SHP77 treated with DMSO at 0.1 percent for 48 hours (cell line): ENCODE measurements around the gene PLIN5.

Experiments
- DNase-seq: peaks from one replicate; lab custom pipeline; 2025; lab: John Stamatoyannopoulos, UW

Gene PLIN5, protein sequence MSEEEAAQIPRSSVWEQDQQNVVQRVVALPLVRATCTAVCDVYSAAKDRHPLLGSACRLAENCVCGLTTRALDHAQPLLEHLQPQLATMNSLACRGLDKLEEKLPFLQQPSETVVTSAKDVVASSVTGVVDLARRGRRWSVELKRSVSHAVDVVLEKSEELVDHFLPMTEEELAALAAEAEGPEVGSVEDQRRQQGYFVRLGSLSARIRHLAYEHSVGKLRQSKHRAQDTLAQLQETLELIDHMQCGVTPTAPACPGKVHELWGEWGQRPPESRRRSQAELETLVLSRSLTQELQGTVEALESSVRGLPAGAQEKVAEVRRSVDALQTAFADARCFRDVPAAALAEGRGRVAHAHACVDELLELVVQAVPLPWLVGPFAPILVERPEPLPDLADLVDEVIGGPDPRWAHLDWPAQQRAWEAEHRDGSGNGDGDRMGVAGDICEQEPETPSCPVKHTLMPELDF

DNA sequence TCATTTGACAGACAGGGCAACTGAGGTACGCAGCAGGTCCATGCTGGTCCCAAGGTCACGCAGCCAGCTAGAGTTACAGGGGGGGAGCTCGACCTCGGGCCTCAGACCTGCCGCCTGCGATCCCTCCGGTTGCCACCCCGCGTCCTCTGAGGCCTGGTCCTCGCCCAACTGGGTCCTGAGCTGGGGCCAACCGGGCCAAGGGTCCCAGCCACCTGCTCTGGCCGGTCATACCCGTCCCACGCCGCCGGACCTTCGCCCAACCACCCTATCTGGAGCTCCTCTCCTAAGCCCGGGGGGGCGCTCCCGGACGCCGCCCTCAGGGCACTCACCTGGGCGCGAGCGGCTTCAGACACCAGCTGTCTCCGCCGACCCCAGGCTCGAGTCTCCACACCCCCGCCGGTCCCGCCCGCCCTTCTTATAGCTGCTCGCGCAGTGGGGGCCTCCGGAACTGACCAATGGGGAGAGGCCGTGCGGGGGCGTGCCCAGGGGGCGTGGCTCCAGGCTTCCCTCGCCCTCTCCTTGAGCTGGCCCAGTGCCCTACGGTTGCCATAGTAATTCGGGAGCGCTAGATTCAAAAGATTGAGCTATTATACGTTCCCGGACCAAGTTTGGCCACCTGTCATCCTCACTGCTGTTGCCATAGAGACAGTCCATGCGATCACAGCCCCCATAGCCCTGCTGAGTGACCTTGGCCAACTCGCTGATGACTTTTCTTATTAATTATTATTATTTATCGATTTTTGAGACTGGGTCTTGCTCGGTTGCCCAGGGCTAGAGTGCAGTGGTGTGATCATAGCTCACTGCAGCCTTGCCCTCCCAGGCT lies at the start of gene PLIN5:
Gene PLIN5, minus strand, starts transcription at position 389 of the 823 bp plus-strand sequence. CDS start 1,150 bp downstream, outside the sequence.
- peak; percentile 44 for DNase-seq

DNA sequence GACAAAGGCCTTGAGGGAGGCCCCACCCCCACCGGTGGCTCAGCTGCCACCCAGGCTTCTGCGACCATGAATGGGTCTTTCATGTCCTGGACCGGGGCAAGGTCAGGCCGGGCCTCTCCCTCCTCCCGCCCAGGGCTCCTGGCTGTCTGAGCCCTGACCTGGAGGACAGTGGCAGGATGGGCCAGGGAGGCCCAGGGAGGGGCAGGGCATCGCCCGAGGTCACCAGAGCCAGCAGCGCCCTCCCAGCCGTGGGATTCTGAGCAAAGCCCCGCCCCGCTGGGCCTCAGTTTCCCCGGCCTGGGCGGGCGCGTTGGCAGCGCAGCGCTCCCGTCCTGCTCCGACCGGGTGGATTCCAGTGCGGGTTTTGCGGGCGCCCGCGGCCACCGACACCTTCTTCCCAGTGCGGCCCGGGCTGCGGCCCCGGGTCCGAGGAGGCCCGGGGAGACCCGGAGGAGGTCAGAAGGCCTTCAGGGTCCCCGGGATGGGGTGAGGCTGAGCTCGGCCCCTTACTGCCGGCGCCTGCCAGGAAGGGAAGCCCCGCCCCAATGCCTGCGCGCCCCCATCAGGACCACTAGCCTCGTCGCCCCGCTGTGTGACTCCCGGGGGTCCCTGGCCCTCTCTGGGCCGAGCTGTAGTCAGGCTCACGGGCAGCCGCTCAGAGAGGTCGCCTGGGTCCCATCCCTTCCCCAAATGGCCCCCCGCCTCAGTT lies 49.1 kb upstream of the PLIN5 start:
- no peak for DNase-seq

DNA sequence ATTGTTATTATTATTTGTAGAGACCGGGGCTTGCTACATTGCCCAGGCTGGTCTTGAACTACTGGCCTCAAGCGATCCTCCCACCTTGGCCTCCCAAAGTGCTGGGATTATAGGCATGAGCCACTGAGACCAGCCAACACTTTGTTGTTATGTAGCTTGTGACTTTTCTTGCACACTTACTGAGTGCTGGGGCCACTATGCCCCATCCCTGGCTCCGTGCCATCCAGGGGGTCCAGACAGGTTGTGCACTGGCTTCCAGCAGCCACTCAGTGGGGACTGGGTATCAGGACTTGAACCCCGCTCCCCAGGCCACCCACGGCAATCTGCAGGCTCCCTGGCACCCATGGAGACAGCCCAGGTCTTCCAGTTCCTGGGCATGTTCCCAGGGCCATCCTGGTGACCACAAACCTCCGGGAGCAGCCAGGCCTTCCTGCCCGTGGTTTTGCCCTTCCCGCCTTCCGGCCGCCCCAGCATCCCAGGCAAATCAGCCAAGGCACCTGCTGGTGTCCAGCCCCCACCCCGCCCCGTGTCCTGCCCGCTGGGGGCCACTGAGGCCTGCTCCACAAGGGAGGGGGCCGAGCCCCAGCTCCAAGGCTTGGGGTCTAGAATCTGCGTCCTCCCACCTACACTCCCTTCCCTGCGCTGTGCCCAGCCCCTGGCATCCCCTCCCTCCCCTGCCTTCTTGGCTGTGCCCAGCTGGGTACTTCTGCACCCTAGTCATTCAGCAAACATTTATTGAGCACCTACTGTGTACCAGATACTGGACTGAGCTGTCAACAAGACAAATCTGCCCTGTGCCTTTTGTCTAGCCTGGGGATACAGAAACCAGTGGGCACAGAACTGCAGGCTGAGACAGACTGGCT lies 48.2 kb upstream of the PLIN5 start:
- no peak for DNase-seq

DNA sequence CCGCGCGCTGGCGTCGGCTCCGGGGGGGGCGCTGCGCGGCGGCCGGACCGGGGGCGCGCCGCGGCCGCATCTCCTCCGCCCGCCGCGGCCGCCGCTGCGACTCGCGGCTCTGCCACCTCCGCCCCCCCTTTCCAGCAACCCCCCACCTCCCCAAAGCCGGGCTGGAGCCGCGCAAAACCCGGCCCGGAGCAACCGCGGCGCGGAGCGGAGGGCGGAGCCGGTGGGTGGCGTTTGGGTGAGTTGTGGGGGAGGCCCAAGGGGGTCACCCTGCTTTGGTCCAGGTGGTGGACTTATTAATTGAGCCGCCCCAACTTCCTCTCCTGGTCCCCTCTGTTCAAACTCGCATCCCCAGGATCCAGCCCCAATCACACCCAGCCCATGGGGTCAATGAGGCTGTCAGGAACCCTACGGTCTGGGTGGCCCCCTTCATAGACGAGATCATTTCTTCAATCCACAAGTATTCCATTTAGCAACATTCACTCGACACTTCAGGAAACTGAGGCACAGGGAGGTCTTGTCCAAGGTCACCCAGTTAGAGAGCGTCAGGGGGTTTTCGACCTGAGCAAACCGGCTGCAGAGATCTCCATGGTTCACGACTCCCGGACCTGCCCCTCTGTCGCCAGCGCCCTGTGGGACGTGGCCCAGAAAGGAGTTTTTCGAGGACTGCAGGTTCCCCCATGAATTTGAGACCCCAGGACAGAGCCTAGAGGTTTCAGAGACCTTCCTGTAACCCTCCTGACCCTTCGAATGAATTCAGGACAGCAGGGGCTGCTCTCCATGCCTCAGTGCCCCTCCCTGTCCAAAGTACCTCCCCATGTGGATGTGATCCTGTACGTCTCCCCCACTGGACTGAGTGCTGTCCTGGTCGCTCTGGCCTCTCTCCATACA lies 46.9 kb upstream of the PLIN5 start:
- DNase-seq: no peak

DNA sequence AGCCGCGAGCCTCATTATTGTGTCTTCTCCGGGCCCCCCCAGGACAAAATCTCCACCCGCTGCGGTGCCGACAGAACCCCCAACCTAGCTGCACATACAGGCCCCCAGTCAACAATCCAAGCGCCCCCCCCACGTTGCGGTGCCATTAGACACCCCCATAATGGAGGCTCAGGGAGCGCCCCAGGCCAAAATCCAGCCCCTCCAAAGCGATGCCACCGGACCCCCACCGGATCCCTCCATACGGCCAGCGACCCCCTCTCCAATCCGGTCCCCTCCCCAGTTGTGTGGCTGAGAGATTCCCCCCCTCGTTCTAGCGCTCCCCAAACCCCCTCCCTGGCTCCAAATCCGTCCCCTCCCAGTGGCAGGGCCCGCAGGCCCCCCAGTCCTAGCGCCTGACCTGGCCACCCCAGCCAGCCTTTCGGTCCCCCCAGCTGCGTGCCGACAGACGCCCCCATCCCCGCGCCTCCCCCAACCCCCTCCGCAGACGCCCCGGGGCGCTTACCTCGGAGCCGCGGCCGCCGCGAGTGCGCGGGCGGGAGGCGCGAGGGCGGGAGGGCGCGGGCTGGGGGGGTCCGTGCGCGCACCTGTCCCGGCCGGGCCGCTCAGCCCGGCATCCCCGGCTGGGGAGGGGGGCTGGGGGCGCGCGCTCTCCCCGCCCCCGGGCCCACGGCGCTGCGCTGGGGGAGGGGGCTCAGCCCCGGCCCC lies 46.1 kb upstream of the PLIN5 start:
- DNase-seq: no peak

DNA sequence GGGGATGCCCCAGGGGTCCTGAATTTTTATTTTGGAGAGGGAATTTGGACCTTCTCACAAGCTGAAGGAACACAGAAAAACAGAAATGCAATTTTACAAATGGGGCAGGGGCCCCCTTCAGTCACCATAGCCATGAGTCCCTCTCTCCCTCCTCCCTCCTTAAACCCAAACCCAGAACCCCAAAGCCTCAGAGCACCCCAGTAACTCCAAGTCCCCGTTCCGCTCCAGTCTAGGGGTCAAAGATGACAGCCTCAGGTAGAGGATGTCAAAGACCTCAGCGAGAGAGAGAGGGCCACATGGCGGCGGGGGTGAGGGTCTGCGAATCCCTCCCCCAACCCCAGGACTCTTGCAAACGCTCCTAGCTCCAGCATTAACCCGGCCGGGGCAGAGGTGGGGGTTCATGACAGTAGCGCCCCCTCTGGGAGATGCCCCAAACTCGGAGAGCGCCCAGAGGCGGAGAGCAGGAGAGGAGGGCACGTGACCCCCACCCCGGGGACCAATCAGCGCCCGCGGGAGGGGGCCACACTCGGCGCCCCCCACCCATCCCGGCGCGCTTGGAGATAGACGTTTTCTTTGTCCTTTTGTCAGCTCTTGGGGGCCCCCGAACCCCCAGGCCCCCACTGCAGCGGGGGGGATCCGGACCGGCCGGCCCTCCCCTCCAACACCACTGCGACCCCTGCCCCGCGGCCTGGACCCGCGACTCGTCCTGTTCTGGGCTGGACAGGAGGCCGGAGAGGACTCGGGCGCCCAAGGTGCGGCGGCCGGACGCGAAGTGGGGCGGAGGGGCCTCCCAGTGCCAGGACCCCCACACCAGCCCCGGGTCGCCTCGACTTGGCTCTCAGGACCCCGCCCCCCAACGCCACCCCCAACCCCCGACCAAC lies 45.2 kb upstream of the PLIN5 start:
- DNase-seq: no peak

DNA sequence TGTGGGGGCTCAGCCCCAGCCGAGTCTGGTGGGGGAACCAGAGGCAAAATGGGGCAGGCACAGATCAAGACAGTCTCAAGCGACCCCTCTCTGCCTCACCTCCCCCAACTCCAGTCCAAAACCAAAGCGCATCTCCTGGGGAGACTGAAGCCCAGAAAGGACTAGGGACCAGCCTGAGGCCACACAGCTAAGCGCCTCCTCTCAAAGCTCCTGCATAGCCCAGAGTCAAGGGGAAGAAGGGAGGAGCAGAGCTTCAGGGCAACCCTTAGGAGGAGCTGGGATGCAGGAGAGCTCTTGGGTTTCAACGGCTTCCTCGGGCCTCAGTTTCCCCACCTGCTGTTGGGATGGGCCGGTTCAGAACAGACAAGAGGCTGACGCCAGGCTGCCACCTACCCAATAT lies 44.4 kb upstream of the PLIN5 start:
- no peak for DNase-seq

DNA sequence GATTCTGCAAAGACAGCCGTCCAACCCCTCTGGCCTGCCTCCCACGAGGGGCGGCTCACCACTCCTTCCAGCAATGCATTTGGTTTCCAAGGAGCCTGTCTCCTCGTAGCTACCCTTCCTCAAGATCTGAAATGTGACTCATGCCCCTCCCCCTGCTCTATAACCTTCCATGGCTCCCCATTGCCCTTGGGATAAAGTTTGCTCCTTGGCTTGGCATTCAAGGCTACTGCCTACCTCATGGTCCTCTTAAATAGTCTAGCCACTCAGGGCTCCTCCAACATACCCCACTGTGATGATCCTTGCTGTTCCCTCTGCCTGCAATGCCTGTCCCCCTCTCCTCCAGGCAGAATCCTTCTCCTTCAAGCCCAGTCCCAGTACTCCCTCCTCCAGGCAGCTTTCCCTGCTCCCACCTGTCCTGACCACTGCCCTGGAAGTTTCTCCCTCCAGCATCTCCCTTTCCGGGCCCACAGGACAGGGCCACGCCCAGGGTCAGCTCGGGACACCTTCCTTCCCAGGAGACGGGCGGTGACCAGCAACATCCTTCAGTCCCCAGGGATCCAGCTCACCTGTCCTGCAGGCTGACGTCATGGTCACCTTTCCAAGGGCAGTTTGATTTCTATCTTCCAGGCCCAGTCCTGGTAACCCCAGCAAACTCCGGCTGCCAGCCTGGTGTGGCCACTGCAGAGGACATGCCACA lies 43.7 kb upstream of the PLIN5 start:
- DNase-seq: no peak

DNA sequence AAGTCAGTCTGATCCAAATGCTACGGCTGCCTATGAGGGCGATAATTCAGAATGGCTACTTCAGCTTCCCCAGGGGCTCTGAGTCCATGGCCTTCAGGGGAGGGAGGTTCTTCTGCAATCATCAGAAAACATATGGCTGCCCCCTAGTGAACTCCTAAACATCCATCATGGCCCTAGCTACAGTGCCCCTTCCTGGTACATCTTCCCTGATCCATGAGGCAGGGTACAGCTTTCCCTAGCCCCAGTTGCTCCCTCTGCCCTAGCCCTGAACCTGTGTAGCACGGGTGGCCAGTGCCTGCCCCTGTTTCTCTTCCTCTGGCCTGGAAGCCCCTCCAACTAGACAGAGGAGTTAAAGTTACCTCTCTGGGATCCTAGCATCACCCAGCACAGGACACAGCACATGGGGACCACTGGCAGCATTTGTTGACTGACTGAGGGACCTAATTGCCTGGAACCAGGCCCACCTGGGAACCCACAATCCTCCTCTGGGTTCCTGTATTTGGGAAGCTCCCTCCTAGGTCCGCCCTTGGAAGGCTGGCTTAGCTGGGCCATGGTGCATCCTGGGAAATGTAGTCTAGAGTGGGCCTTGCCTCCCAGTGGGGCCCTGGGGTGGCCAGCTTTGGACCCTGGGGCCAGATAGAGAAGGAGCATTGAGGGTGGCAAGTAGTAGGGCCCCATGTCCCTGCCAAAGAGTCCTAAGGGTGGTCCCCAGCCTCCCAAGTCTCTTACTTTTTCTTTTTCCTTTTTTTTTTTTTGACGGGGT lies 42.2 kb upstream of the PLIN5 start:
- no peak for DNase-seq

DNA sequence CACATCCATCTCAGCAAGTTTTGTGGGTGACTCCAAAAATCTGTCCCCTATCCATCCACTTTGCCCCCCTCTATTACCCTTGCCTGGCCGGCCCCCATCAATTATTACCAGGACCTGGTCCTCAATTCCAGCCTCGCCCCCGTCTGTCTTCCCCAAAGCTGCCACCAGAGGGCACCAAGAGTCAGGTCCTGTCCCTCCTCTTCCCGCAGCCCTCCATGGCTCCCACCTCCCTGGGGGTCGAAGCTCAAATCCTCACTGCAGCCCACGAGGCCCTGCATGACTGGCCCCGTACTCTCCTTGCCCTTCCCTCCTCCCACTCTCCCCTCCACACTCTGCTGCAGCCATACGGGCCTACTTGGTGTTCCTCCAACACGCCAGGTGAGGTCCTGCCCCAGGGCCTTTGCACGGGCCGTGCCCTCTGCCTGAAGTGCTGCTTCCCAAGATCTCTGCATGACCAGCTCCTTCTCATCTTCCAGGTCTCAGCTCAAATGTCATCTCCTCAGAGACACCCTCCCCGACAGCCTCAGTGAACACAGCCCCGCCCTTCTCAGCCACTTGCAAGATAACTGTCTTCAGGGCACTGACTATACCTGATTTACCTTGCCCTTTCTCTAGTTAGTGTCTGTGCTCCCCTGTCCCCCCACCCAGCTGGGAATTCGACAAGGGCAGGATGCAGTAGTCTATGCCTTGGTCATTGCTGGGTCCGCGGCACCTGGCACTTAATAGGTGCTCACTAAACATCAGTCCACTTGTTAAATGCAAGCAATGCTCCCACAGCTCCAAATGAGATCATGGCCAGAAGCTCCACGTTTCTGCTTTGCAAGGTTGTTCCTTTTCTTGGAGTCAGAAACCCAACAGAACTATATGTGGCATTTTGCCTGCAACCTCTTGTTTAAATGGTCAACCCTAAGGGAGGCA lies 41.3 kb upstream of the PLIN5 start:
- no peak for DNase-seq

DNA sequence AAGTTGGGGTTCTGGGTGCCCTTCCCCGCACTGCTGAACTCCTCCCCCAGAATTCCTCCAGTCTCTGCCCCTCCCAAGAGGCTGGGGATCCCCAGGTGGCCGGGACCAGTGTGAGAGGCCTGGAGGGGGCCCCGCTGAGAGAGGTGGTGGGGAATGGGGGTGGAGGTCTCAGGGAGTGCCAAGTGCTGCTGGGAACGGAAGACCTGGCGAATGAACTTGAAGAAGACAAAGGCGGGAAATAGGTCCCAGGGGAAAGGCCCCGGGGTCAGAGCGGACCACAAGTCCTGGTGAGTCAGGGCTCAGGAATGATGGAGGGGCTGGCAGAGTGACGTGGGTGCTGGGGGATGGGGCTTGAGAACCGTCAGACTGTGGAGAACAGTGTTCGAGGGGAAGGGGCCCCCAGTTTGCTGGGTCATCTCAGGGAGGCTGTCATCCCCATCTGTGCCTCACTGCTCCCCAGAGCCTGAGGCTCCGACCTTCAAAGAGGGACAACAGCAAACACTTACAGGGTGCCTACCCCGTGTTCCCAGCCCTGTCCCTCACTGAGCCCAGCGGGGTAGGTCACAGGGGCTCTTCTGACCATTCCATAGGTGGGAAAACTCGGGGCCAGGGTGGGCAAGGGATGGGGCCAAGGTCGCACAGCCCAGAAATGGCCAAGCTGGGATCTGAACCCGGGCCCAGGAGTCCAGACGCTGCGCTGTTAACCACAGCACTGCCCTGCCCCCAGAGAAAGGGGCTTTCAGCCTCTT lies 40.4 kb upstream of the PLIN5 start:
- no peak for DNase-seq

DNA sequence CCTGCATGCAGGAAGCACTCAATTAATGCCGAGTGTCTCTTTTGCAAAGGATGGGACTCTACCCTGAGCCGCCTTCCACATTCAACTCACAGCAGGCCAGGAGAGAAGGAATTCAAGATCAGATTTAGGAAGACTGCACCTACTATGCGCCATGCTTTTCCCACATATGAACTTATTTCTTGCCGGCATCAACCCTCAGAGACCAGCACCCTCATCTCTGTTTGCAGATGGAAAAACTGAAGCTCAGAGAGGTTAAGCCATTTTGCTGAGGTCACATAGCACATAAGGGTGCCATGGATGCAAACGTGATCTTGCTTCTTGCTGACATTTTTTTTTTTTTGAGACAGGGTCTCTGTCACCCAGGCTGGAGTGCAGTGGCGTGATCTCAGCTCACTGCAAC lies 38.7 kb upstream of the PLIN5 start:
- DNase-seq: no peak

DNA sequence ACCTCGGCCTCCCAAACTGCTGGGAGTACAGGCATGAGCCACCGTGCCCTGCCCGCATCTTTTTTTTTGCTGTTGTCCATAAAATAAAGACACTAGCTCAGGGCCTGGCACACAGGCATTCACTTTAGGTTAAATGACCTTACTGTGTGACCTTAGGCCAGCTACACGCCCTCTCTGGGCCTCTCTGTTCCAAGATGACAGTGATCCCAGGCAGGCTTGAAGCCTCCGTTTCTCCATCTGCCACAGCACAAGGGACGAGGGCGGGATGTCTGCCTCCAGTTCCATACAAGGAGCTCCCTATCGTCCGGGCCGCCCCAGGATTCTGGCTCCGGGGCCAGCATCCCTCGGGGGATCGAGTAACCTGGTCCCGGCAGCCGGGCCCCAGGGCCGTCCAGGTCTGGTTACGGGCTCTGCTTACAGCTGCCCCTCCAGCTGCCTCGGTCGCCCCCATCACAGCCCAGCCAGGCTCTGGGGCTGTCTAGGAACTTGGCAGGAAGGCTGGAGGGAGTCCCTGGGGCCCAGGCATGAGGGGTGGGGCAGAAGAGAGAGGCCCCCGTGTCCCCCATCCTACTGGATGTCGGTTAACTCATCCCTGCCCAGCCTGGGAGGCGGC lies 36.4 kb upstream of the PLIN5 start:
- DNase-seq: no peak

DNA sequence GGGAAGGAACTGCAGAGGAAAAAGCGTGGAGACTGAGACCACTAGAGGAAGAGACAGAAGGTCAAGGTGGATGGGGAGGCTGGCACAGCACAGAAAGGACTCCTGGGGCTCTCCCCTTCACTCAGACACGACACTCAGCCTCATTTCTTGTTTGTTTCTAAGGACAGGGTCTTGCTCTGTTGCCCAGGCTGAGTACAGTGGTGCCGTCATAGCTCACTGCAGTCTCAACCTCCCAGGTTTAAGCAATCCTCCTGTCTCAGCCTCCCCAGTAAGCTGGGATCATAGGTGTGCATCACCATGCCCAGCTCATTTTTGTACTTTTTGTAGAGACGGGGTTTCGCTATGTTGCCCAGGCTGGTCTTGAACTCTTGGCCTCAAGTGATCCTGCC lies 35.9 kb upstream of the PLIN5 start:
- DNase-seq: no peak

DNA sequence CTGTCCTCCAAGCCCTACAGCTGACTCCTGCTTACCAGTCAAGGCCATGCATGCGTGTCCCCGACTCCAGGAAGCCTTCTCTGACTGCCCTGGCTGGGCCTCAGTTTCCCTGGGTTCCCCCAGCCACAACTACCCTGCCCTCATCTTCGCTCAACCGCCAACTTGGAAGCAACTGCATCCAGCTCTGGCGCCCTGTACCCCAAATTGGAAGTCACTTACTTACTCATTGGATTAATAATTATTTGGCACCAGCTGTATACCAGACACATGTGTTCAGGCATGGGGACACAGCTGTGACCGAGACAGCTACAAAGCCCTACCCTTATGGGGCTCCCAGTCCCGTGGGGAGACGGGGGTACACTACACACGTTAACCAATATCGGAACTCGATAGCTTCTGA lies 35.4 kb upstream of the PLIN5 start:
- DNase-seq: no peak
